ENCODE results near the gene MEIOB.
"Not testable (repeated sequence)": the region's sequence is repeated elsewhere in the genome, so short reads cannot be mapped to it uniquely, and the experiment has no call there.

Gene MEIOB

GRCh38 chr16:1907226-1907860 lies 35.4 kb upstream of the MEIOB start:
- DNase-seq (ENCODE audit: low read depth, low spot score), result no peak

DNA sequence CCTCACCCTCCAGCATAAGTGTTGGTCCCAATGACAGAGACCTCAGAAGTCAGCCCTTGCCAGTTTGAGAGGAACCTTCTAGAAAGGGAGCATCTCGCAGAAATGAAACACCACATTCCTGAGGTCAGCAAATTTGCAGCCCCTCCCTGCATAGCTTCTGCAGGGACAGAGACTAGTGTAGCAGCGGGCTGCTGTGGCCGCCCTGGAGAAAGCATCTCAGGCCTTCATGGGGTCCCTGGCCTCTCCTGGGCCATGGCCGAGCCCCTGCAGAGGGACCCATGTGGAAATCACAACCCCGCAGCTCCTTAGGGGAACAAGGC lies 34.8 kb upstream of the MEIOB start:
- DNase-seq (ENCODE audit: low read depth, low spot score), result no peak

DNA sequence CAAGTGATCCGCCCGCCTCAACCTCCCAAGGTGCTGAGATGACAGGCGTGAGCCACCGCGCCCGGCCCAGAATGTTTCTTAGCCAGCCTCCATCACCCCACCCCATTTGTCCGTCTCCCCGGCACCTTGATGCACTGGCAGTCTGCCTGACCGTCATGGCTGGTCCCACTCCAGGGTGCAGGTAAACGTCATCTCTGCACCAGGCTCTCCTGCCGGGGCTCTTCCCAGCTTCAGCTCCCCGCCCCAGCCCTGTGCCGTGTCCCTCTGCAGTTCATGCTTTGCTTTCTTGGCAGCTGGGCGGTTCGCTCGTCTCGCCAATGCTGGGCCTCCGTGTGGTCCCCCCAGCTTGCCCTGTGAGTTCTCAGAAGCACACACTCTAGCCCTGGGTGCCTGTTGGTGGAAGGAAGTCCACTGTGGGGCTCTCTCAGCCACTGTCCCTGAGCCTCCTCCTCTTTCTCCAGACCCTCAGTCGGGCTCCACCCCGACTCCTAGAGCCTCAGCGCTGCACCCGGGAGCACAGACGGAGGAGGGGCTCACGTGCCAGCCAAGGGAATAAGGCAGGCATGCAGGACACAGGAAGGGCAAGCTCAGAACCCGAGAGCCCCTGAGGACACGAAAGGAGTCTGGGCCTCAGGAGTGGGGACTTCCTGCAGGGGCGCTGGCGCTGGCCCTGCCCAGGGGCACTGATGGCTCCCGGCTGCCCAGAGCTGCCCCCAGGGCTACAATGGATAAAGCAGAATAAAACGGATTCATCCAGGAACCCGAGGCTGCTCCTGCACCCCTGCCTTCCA lies 34.3 kb upstream of the MEIOB start:
- no peak for DNase-seq (ENCODE audit: low read depth, low spot score)

DNA sequence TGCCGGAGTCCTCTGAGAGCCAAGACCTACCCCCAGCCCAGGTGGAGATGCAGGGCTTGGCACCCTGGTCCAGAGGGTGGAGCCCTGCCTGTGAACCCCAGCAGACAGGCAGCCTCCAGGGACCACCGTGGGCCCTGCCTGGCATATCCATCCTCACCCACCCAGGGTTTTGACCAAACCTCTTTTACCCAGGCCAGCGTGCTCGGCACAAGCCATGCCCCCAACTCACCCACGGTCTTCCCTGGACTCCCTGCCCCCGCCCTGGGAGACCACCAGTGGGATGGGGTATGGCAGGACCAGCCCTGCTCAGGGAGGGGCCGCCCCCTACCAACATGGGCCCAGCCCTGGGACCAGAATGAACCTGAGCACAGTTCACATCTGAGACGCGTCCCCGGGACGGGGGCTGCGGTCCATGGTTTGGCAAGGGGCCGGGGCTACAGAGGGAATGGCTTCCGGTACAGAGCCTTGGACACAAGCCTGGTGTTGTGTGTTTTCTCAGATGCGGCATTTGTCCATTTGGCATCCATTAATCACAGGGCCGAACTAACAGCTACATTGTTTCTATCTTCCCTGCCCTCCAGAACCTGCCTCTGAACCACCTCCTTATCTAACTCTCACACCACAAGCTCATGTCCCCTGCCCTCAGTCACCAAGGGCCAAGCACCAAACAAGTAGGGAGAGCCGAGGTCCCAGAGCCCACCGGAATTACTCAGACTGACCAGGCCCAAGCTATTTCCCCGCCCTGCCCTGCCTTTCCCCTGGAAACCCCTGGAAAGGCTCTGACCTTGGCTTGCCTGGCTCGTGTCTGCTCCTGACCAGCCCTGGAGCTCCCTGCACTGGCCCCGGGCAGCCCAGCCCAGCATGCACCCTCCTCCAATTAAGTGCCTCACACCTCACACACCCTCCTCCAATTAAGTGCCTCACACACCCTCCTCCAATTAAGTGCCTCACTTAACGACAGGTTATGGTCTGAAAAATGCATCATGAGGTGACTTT lies 32.2 kb upstream of the MEIOB start:
- no peak for DNase-seq (ENCODE audit: low read depth, low spot score)

DNA sequence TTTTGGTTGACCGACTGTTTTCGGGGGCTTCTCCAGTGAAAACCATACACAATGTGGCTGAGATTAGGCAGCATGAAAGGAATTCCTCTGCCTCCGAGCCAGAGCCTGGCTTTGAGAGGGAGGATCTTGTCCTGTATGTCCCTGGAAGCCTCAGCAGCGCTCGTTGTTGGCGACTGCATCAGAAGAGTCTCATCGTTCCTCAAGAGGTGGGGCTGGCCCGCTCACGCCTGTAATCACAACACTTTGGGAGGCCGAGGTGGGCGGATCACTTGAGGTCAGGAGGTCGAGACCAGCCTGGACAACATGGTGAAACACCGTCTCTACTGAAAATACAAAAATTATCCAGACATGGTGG lies 31.2 kb upstream of the MEIOB start:
- no peak for DNase-seq (ENCODE audit: low read depth, low spot score)

GRCh38 chr16:1902547-1903219 lies 30.7 kb upstream of the MEIOB start:
- no peak for DNase-seq (ENCODE audit: low read depth, low spot score)

DNA sequence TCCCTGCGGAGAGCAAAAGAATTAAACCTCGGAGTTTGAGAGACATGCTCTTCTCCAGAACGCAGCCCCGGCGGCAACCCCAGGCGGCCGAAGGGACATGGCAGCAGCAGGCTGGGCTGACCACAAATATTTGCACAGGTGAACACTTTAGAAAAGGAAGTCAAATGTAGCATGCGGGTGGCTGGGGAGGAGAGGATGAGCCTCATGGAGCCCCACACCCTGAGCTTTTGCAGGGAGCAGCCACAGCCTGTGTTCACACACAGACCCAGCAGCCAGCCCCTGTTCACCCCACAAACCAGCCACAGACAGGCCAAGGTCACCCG lies 28.4 kb upstream of the MEIOB start:
- no peak for DNase-seq (ENCODE audit: low read depth, low spot score)

DNA sequence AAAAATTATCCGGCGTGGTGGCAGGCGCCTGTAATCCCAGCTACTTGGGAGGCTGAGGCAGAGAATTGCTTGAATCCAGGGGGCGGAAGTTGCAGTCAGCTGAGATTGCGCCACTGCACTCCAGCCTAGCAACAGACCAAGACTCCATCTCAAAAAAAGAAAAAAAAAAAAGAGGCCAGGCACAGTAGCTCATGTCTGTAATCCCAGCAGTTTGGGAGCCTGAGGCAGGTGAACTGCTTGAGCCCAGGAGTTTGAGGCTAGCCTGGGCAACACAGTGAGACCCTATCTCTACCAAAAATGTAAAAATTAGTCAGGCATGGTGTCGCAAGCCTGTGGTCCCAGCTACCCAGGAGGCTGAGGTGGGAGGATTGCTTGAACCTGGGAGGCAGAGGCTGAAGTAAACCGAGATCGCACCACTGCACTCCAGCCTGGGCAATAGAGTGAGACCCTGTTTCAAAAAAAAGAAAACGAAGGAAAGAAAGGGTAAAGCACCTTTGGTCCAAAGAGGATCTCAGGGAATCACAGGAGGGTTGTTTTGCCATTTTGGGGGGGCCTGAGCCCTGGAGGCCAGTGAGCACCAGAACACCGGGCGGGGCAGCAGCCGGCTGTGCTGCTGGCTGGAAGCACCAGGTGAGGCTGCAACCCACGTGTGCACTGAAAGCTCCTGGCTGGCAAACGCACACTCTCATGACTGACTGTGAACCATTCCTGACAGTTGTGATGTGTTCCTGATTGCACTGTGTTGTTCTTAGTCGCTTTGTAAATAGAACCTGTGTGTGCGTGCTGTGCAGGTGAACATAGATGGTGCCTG lies 27.9 kb upstream of the MEIOB start:
- DNase-seq (ENCODE audit: low read depth, low spot score), result no peak

GRCh38 chr16:1897692-1898091 lies 25.7 kb upstream of the MEIOB start:
- DNase-seq (ENCODE audit: low read depth, low spot score), result not testable (repeated sequence)

DNA sequence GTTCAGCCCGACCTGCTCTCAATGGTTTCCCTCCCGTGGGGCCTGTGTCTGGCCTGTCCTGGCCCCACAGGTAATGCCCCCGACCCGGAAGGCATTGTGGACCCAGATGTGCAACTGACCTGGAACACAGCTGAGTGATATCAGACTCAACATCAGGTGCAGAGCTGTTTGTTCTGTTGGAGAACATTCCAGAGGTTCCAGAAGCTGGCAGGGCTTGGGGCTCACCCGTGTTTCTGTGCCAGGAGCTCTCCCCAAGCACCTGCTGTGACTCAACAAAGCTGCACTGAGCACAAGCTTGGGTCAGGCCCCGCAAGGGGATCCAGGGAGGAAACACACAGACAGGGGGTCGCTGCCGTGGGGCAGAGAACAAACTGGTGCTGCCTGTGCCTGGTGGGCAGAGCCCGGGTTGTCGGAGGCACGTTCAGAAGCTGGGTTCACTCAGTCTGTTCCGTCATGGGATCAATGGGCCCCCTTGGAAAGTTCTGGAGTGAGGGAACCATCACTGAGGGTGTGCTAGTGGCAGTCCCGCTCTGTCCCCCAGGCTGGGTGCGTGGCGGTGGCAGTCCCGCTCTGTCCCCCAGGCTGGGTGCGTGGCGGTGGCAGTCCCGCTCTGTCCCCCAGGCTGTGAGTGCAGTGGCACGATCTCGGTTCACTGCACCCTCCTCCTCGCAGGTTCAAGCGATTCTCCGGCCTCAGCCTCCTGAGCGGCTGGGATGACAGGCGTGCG lies 24.1 kb upstream of the MEIOB start:
- DNase-seq (ENCODE audit: low read depth, low spot score), result no peak

- no peak for DNase-seq (ENCODE audit: low read depth, low spot score)
Observed at GRCh38 chr16:1895068-1895467, 23.1 kb upstream of the MEIOB start.

GRCh38 chr16:1890708-1891050 lies 18.7 kb upstream of the MEIOB start:
- no peak for DNase-seq (ENCODE audit: low read depth, low spot score)

DNA sequence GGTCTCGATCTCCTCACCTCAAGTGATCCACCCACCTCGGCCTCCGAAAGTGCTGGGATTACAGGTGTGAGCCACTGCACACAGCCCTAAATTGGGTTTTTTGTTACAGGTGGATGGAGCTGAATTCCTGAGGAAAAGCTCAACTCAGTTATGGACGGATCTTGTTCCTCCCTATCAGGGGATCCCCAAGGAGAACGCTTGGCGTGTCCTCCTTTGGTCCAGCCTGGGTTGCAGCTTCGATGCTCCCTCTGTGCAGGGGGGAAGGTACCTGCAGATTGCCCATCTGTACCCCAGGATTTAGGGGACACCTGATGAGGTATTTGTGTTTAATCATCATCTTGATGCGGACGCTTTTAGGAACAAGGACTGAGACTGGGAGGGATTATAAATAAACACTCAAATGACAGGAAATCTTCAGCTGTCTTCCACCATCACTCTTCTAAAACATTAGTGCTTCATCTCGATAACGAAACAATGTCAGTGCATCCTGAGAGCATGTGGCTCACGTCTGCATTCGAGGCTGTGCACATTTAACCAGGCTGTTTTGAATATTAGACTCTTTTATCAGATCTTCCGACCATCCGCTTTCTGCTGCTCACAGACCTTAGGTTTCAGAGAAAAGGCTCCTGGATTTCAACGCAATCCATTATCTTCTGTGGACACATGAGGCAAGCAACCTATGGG lies 18.2 kb upstream of the MEIOB start:
- DNase-seq (ENCODE audit: low read depth, low spot score), result no peak

DNA sequence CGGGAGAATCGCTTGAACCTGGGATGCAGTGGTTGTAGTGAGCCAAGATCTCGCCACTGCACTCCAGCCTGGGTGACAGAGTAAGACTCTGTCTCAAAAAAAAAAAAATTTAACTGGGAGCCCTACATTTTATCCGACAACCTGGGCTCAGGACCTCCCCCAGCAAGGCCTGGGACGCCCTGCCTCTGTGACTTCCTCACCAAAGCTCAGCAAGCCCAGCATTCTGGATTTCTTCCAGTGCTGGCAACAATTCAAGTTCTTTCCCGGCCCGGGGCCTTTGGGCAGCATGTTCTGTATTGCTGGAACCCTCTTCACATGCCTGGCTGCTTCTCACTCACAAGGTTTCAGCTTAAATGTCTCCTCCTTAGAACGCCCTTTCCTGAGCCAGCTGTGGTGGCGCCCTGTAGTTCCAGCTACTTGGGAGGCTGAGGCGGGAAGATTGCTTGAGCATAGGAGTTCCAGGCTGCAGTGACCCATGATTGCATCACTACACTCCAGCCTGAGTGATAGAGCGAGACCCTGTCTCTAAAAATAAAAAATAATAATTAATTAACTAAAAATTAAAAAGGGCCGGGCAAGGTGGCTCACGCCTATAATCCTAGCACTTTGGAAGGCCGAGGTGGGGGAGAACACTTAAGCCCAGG lies 15.9 kb upstream of the MEIOB start:
- no peak for DNase-seq (ENCODE audit: low read depth, low spot score)

- DNase-seq (ENCODE audit: low read depth, low spot score), result no peak
Observed at GRCh38 chr16:1884889-1885288, 12.9 kb upstream of the MEIOB start.

GRCh38 chr16:1884155-1884760 lies 12.3 kb upstream of the MEIOB start:
- DNase-seq (ENCODE audit: low read depth, low spot score), result no peak

DNA sequence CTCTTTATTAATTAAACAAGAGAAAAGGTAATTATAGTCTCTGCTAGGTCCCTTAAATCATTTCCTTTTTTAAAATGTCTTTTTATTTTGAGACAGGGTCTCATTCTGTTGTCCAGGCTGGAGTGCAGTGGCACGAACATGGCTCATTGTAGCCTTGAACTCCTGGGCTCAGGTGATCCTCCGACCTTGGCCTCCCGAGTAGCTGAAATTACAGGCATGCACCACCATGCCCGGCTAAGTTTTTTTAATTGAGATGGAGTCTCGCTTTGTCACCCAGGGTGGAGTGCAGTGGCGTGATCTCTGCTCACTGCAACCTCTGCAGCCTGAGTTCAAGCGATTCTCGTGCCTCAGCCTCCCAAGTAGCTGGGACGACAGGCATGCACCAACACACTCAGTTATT lies 9.2 kb upstream of the MEIOB start:
- DNase-seq (ENCODE audit: low read depth, low spot score), result not testable (repeated sequence)

DNA sequence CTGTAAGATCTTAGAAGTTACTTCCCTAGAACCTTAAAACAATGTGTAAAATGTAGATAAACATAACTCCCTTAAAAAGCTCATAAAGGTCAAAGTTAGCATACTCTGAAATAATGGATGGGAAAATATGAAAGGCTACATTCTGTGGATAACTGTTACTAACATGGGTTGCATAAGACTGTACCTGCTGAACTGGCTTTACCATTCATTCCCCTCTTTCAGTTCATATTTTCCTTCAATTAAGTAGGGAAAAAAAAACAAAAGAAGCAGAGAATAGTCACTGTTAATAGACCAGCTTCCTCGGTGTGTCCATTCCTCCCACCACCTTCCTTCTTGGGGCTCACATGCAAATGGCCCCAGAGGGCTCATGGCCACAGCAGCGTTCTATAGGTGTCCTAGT lies 7.5 kb upstream of the MEIOB start:
- DNase-seq (ENCODE audit: low read depth, low spot score), result no peak

DNA sequence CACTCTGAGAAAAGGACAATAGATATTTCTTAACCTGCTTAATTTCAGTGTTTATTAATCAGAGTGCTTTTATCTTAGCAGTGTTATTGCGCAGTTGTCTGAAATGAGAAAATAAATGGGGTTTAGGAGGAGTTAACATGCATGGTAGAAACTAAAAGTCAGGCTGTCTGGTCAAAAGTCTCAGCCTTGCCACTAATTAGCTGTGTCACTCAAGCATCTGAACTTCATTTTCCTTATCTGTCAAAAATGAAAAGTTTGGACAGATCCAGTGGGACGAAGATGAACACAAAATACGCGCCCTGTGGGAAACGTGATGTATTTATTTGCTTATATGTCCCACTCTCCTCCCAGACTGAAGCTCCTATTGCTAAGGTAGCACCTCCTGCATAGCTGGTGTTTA lies 6.3 kb upstream of the MEIOB start:
- DNase-seq (ENCODE audit: low read depth, low spot score), result no peak

Measured in smooth muscle cell of the brain vasculature (primary cell).